ENCODE data around the gene PDE4B. TPM values are rescaled to one million over a fixed set of nuclear protein-coding genes. Genes with fewer than 3 reads are reported as not detected.

The PDE4B gene
- total and polyA plus RNA-seq, 3 experiments from 2014 or later = 29.7 to 34.5 (median 31.4) TPM

DNA sequence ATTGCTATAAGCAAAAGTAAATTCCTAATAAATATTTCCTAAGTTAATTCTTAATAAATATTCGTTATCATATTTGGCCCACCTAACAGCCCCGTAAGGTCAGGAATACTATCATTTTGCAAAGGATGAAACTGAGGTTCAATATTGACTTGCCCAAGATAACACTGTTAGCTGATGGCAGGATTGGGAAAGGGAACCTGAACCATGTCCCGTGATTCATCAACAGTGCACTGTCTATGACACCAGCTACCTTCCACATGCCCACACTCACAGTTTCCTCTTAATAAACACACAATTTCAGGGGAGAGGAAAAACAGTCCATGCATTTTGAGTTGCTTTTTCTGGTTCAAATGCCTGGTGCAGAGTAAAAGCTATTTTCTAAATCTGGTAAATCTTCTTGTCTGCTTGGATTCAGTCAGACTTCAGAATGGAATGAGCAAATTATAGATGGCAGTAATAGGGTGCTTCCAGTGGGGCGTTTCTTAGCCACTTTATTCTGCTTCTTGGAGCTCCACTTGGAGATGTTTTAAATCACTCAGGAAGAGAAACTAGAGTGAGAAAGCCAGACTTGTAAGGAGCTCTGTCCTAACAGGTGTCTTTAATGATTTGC is 354.6 kb downstream of the PDE4B start:
- Histone ChIP-seq H3K36me3 (ENCODE audit: insufficient read depth, low read length) (no peaks in the 10 kb centered on the region), H3K4me1 (ENCODE audit: insufficient read depth, low read length) (no peaks in the 10 kb centered on the region), H3K9me3 (ENCODE audit: low read length) (no peaks in the 10 kb centered on the region), H3K27ac (ENCODE audit: low read depth, low read length) (no peak overlapping the region), H3K27me3 (ENCODE audit: insufficient read depth, low read length, poor library complexity, severe bottlenecking) (no peaks in the 10 kb centered on the region), H3K4me3 (ENCODE audit: low read length) (no peak overlapping the region)
- no peak overlapping the region for H3K27ac Mint-ChIP-seq
- ChIA-PET CTCF (no interaction called here), POLR2A (no interaction called here)
- DNase-seq = no peak
- no peak overlapping the region for H3K4me3 Mint-ChIP-seq
- no peaks in the 10 kb centered on the region for H3K9me3 Mint-ChIP-seq
- no peaks in the 10 kb centered on the region for H3K4me1 Mint-ChIP-seq
- no peaks in the 10 kb centered on the region for H3K36me3 Mint-ChIP-seq
- peaks cover 0 to 17% of the 10 kb centered on the region in 2 donors for H3K27me3 Mint-ChIP-seq

- H3K4me1 Mint-ChIP-seq = no peaks in the 10 kb centered on the region
- no peak for DNase-seq
- no peaks in the 10 kb centered on the region for H3K9me3 Mint-ChIP-seq
These were observed 359.3 kb downstream of the PDE4B start for GRCh38 chr1:66152034-66152433.

DNA sequence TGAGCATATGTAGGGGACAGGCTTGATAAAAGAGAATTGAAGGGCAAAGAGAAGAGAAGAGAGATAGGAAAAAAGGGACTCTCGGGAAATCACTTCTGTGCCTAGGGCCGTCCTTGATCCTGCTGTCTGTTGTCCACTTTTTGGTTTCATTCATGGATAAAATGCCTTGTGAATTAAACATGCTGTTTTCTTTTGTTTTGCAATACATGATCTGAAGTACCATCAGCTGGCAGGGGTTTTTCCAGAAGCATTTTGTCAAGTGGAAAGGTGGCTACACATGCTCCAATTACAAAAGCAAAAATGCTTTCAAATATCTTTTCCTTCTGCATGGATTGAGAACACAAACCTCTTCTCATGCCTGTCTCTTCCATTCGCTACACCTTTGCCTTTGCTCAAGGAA is 361.7 kb downstream of the PDE4B start:
- H3K27ac ChIP-seq (ENCODE audit: low read depth, low read length) = no peak overlapping the region
- Mint-ChIP-seq H3K27me3 (peaks cover 0 to 36% of the 10 kb centered on the region in 2 donors), H3K9me3 (no peaks in the 10 kb centered on the region), H3K4me1 (no peaks in the 10 kb centered on the region), H3K27ac (no peak overlapping the region), H3K4me3 (no peak overlapping the region), H3K36me3 (peaks cover 0 to 1% (median 0%) of the 10 kb centered on the region in 3 donors)
- DNase-seq = no peak
- no peaks in the 10 kb centered on the region for H3K36me3 ChIP-seq (ENCODE audit: insufficient read depth, low read length)
- H3K9me3 ChIP-seq (ENCODE audit: low read length) = no peaks in the 10 kb centered on the region
- CTCF ChIA-PET = no interaction called here
- peaks cover 4% of the 10 kb centered on the region for H3K27me3 ChIP-seq (ENCODE audit: insufficient read depth, low read length, poor library complexity, severe bottlenecking)
- no peak overlapping the region for H3K4me3 ChIP-seq (ENCODE audit: low read length)
- no peaks in the 10 kb centered on the region for H3K4me1 ChIP-seq (ENCODE audit: insufficient read depth, low read length)
- POLR2A ChIA-PET = no interaction called here

More at GRCh38 chr1:66152034-66152433, 359.3 kb downstream of the PDE4B start:
- Histone ChIP-seq H3K27ac (ENCODE audit: low read depth, low read length) (no peak overlapping the region), H3K9me3 (ENCODE audit: low read length) (no peaks in the 10 kb centered on the region), H3K4me1 (ENCODE audit: insufficient read depth, low read length) (no peaks in the 10 kb centered on the region), H3K27me3 (ENCODE audit: insufficient read depth, low read length, poor library complexity, severe bottlenecking) (peaks cover under 1% of the 10 kb centered on the region), H3K36me3 (ENCODE audit: insufficient read depth, low read length) (no peaks in the 10 kb centered on the region), H3K4me3 (ENCODE audit: low read length) (no peak overlapping the region)
- H3K27ac Mint-ChIP-seq = no peak overlapping the region
- ChIA-PET CTCF (no interaction called here), POLR2A (no interaction called here)
- H3K27me3 Mint-ChIP-seq = peaks cover 0 to 35% of the 10 kb centered on the region in 2 donors
- no peak overlapping the region for H3K4me3 Mint-ChIP-seq
- H3K36me3 Mint-ChIP-seq = peaks cover 0 to 1% (median 0%) of the 10 kb centered on the region in 3 donors

DNA sequence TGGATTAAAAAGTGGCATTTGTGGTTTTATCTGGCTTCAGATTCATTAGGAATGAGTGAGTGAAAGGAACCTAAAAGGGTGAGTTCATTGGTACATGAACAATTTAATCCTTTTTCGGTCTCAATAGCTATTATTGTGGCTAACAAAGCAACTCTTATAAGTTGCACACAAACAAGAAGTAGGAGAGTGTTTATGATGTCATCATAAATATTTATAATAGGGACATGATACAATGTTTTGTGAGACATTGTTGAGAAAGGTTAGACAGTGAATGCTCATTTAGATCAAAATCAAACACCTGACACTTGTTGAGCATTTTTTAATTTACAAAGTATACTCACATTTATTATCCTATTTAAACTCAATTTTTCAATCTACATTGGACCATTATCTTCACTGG is 363.4 kb downstream of the PDE4B start:
- no peaks in the 10 kb centered on the region for H3K4me1 ChIP-seq (ENCODE audit: insufficient read depth, low read length)
- Mint-ChIP-seq H3K36me3 (peaks cover 0 to 1% (median 0%) of the 10 kb centered on the region in 3 donors), H3K4me3 (no peak overlapping the region), H3K9me3 (no peaks in the 10 kb centered on the region), H3K27ac (no peak overlapping the region), H3K4me1 (no peaks in the 10 kb centered on the region), H3K27me3 (peaks cover 0 to 42% of the 10 kb centered on the region in 2 donors)
- no peak overlapping the region for H3K4me3 ChIP-seq (ENCODE audit: low read length)
- DNase-seq = no peak
- CTCF ChIA-PET = no interaction called here
- POLR2A ChIA-PET = no interaction called here
- peaks cover 4% of the 10 kb centered on the region for H3K27me3 ChIP-seq (ENCODE audit: insufficient read depth, low read length, poor library complexity, severe bottlenecking)
- H3K36me3 ChIP-seq (ENCODE audit: insufficient read depth, low read length) = no peaks in the 10 kb centered on the region
- no peak overlapping the region for H3K27ac ChIP-seq (ENCODE audit: low read depth, low read length)
- H3K9me3 ChIP-seq (ENCODE audit: low read length) = no peaks in the 10 kb centered on the region

GRCh38 chr1:66159800-66160199 is 367.1 kb downstream of the PDE4B start:
- Mint-ChIP-seq H3K27ac (no peak overlapping the region), H3K9me3 (no peaks in the 10 kb centered on the region), H3K4me1 (no peaks in the 10 kb centered on the region), H3K36me3 (no peaks in the 10 kb centered on the region), H3K4me3 (no peak overlapping the region), H3K27me3 (peaks cover 6 to 32% of the 10 kb centered on the region in 2 donors)
- no peak for DNase-seq
- POLR2A ChIA-PET = no interaction called here
- H3K36me3 ChIP-seq (ENCODE audit: insufficient read depth, low read length) = no peaks in the 10 kb centered on the region
- CTCF ChIA-PET = interaction anchor here (0.7 kb wide), 1 partner anchor 70 kb away, joined by 3 read pairs; no protein-coding TSS in a partner anchor
- H3K27me3 ChIP-seq (ENCODE audit: insufficient read depth, low read length, poor library complexity, severe bottlenecking) = peaks cover 8% of the 10 kb centered on the region
- no peaks in the 10 kb centered on the region for H3K9me3 ChIP-seq (ENCODE audit: low read length)
- no peaks in the 10 kb centered on the region for H3K4me1 ChIP-seq (ENCODE audit: insufficient read depth, low read length)
- H3K27ac ChIP-seq (ENCODE audit: low read depth, low read length) = no peak overlapping the region
- no peak overlapping the region for H3K4me3 ChIP-seq (ENCODE audit: low read length)

DNA sequence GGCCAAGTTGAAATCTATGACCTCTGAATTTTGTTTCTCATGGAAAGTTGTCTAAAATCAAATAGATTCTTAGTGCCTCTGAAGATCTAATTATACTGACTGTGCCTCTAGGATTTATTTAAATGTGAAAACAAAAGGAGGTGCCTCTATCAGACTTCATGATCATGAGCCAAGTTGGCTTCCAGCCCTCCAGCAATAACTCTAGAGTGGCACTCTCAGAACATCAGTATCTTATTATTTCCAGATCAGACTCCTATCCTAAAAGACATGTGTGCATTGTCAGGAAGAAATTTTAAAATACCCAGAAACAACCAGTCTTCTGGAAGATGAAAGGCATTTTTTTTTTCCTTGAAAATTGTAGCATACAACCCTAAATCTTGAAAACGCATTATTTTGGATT is 368.0 kb downstream of the PDE4B start:
- POLR2A ChIA-PET = no interaction called here
- H3K9me3 Mint-ChIP-seq = no peaks in the 10 kb centered on the region
- no peaks in the 10 kb centered on the region for H3K9me3 ChIP-seq (ENCODE audit: low read length)
- H3K36me3 Mint-ChIP-seq = no peaks in the 10 kb centered on the region
- no peak overlapping the region for H3K4me3 ChIP-seq (ENCODE audit: low read length)
- no peaks in the 10 kb centered on the region for H3K4me1 Mint-ChIP-seq
- CTCF ChIA-PET = no interaction called here
- no peaks in the 10 kb centered on the region for H3K4me1 ChIP-seq (ENCODE audit: insufficient read depth, low read length)
- H3K27me3 ChIP-seq (ENCODE audit: insufficient read depth, low read length, poor library complexity, severe bottlenecking) = peaks cover 8% of the 10 kb centered on the region
- H3K27me3 Mint-ChIP-seq = peaks cover 6 to 33% of the 10 kb centered on the region in 2 donors
- no peak for DNase-seq
- no peaks in the 10 kb centered on the region for H3K36me3 ChIP-seq (ENCODE audit: insufficient read depth, low read length)
- H3K27ac Mint-ChIP-seq = no peak overlapping the region
- no peak overlapping the region for H3K27ac ChIP-seq (ENCODE audit: low read depth, low read length)
- H3K4me3 Mint-ChIP-seq = no peak overlapping the region

GRCh38 chr1:66166753-66167152 is 374.1 kb downstream of the PDE4B start:
- ChIA-PET CTCF (no interaction called here), POLR2A (no interaction called here)
- DNase-seq = no peak
- Mint-ChIP-seq H3K27ac (no peak overlapping the region), H3K36me3 (no peaks in the 10 kb centered on the region), H3K4me1 (peaks cover 3 to 5% (median 5%) of the 10 kb centered on the region in 3 donors), H3K27me3 (peaks cover 11 to 39% of the 10 kb centered on the region in 2 donors), H3K9me3 (no peaks in the 10 kb centered on the region), H3K4me3 (no peak overlapping the region)
- Histone ChIP-seq H3K4me1 (ENCODE audit: insufficient read depth, low read length) (no peaks in the 10 kb centered on the region), H3K27me3 (ENCODE audit: insufficient read depth, low read length, poor library complexity, severe bottlenecking) (peaks cover 4% of the 10 kb centered on the region), H3K27ac (ENCODE audit: low read depth, low read length) (no peak overlapping the region), H3K9me3 (ENCODE audit: low read length) (no peaks in the 10 kb centered on the region), H3K4me3 (ENCODE audit: low read length) (no peak overlapping the region), H3K36me3 (ENCODE audit: insufficient read depth, low read length) (no peaks in the 10 kb centered on the region)

- Mint-ChIP-seq H3K4me3 (no peak overlapping the region), H3K27me3 (peaks cover 11 to 42% of the 10 kb centered on the region in 2 donors)
- CTCF ChIA-PET = no interaction called here
These were observed 374.6 kb downstream of the PDE4B start for GRCh38 chr1:66167267-66167666.

More at GRCh38 chr1:66167267-66167666, 374.6 kb downstream of the PDE4B start:
- no peak overlapping the region for H3K4me3 ChIP-seq (ENCODE audit: low read length)
- H3K36me3 ChIP-seq (ENCODE audit: insufficient read depth, low read length) = no peaks in the 10 kb centered on the region
- H3K9me3 Mint-ChIP-seq = no peaks in the 10 kb centered on the region
- H3K27ac ChIP-seq (ENCODE audit: low read depth, low read length) = no peak overlapping the region
- H3K27ac Mint-ChIP-seq = no peak overlapping the region
- POLR2A ChIA-PET = no interaction called here
- no peak for DNase-seq
- H3K4me1 Mint-ChIP-seq = peaks cover 3 to 5% (median 5%) of the 10 kb centered on the region in 3 donors
- H3K4me1 ChIP-seq (ENCODE audit: insufficient read depth, low read length) = no peaks in the 10 kb centered on the region
- H3K36me3 Mint-ChIP-seq = no peaks in the 10 kb centered on the region
- no peaks in the 10 kb centered on the region for H3K9me3 ChIP-seq (ENCODE audit: low read length)
- peaks cover 4% of the 10 kb centered on the region for H3K27me3 ChIP-seq (ENCODE audit: insufficient read depth, low read length, poor library complexity, severe bottlenecking)

Measured in CD8-positive, alpha-beta memory T cell (primary cell).